Hematopoietic multipotent progenitor cell treated with erythropoietin and hydrocortisone succinate and interleukin-3 and kit ligand, for 15 days (in vitro differentiated cells): Measurements from ENCODE around the gene TMEM170B.
"Not testable (repeated sequence)": the region's sequence is repeated elsewhere in the genome, so short reads cannot be mapped to it uniquely, and the experiment has no call there.

ENCODE experiments used
- DNase-seq: peaks from one replicate; pipeline ENCODE4 v3.0.0-alpha.2; 2015; ENCODE audit warnings: low spot score

The TMEM170B gene

GRCh38 chr6:11528996-11529395 lies 8.6 kb upstream of the TMEM170B start:
- no peak for DNase-seq

- no peak for DNase-seq
Observed at GRCh38 chr6:11532097-11532496, 5.5 kb upstream of the TMEM170B start.

GRCh38 chr6:11534561-11534960 lies 3.0 kb upstream of the TMEM170B start:
- no peak for DNase-seq

GRCh38 chr6:11535801-11536230 lies 1.7 kb upstream of the TMEM170B start:
- DNase-seq = no peak

- no peak for DNase-seq
Observed at GRCh38 chr6:11536795-11537194, 754 bp upstream of the TMEM170B start.

GRCh38 chr6:11538052-11538818 lies 686 bp downstream of the TMEM170B start:
- no peak for DNase-seq

- DNase-seq = no peak
Observed at GRCh38 chr6:11538819-11539468, 1.4 kb downstream of the TMEM170B start.

- no peak for DNase-seq
Observed at GRCh38 chr6:11542863-11543262, 5.3 kb downstream of the TMEM170B start.

- DNase-seq = no peak
Observed at GRCh38 chr6:11543919-11544518, 6.5 kb downstream of the TMEM170B start.

GRCh38 chr6:11547846-11548245 lies 10.3 kb downstream of the TMEM170B start:
- DNase-seq = not testable (repeated sequence)

GRCh38 chr6:11548578-11548977 lies 11.0 kb downstream of the TMEM170B start:
- DNase-seq = not testable (repeated sequence)

- DNase-seq = no peak
Observed at GRCh38 chr6:11551053-11551452, 13.5 kb downstream of the TMEM170B start.

GRCh38 chr6:11552442-11552841 lies 14.9 kb downstream of the TMEM170B start:
- no peak for DNase-seq

GRCh38 chr6:11553824-11554223 lies 16.3 kb downstream of the TMEM170B start:
- DNase-seq = no peak

- DNase-seq = no peak
Observed at GRCh38 chr6:11556309-11556708, 18.8 kb downstream of the TMEM170B start.

- DNase-seq = no peak
Observed at GRCh38 chr6:11563793-11564192, 26.2 kb downstream of the TMEM170B start.

- DNase-seq = no peak
Observed at GRCh38 chr6:11566609-11567008, 29.1 kb downstream of the TMEM170B start.

- no peak for DNase-seq
Observed at GRCh38 chr6:11571073-11571472, 33.5 kb downstream of the TMEM170B start.

- peak; percentile 36 for DNase-seq
Observed at GRCh38 chr6:11575408-11576033, 38.0 kb downstream of the TMEM170B start.

GRCh38 chr6:11580686-11581405 lies 43.3 kb downstream of the TMEM170B start:
- DNase-seq = no peak

- DNase-seq = no peak
Observed at GRCh38 chr6:11584244-11584643, 46.7 kb downstream of the TMEM170B start.

- no peak for DNase-seq
Observed at GRCh38 chr6:11585426-11586016, 48.0 kb downstream of the TMEM170B start.
